Endometrium (tissue), 2 donors: ENCODE data around the gene DCP2.
A peak's percentile ranks its signal among the peaks of the same experiment; 100 is the strongest.

ENCODE experiments used
- FAIRE-seq: peaks from 2 replicates; lab custom pipeline; 2012; peaks lifted over from hg19 to GRCh38; lab: Jason Lieb, UNC
- donor health status: control.
- donor health status: control.

Gene DCP2

DNA sequence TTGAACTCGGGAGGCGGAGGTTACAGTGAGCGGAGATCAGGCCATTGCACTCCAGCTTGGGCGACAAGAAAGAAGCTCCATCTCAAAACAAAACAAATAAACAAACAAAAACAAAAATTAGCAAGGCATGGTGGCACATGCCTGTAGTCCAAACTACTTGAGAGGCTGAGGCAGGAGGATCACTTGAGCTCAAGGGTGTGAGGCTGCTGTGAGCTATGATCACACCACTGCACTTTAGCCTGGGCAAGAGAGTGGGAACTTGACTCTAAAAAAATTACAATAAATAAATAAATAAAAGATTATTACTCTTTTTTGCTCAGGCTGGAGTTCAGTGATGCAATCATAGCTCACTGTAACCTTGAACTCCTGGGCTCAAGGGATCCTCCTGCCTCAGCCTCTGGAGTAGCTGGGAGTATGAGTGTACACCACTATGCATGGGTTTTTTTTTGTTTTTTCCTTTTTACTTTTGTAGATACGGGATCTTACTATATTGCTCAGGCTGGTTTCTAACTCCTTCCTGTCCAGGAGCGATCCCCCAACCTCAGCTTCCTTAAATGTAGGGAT lies 9.0 kb upstream of the DCP2 start:
- FAIRE-seq, result no peak

DNA sequence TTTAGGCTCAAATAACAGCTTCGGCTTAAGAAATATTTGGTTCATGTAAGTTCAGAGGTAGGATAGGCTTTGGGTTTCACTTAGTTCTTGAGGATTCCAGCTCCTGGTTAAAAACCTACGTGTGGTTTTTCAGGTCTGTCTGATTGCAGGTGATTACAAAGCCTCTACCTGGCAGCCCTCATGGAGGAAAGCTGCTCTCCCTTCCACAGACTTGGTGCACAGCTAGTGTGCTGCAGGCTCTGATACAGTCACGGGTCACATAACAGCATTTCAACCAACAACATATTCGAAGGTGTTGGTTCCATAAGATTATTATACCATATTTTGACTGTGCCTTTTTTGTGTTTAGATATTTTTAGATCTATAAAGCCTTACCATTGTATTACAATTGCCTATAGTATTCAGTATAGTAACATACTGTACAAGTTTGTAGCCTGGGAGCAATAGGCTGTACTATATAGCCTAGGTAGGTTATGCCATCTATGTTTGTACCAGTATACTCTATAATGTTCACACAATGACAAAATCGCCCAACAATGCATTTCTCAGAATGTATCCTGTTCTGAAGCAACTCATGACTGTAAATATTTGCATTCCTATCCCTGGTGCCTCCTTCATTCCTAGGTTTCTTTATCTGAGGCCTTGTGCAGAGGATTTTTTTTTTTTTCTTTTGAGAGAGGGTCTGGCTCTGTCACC lies 8.0 kb upstream of the DCP2 start:
- FAIRE-seq, result no peak

DNA sequence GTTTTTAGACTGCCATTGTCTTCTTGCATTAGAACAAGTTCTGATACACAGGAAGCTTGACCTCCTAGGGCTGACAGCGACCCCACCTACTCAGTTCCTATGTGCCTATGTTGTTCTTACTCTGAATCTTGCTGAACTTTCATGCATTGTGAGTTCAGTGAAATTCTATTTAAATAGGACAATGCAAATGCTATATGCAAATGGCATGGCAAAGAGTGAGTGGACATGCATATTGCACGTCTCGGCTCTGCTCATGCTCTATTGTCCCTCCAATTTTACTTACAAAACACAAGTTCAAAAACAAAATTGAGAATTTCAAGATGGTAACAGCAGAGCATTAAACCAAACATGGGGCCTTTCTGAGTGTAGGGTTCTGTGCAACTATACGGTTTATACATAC lies 5.3 kb upstream of the DCP2 start:
- FAIRE-seq, result no peak

DNA sequence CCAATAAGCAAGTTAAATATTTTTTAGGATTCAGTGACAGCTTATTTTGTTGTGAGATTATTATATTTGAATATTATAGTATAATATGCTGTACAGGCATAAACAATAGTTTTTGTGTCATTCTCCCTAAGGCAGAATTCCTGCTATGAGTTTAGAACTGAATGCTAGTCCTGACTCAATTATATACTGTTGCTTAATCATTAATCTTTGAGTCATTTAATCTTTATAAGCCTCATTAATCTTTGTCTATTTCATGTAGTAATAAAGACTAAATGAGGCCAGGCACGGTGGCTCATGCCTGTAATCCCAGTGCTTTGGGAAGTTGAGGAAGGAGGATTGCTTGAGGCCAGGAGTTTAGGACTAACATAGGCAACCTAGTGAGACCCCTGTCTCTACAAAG lies 3.6 kb upstream of the DCP2 start:
- no peak for FAIRE-seq

DNA sequence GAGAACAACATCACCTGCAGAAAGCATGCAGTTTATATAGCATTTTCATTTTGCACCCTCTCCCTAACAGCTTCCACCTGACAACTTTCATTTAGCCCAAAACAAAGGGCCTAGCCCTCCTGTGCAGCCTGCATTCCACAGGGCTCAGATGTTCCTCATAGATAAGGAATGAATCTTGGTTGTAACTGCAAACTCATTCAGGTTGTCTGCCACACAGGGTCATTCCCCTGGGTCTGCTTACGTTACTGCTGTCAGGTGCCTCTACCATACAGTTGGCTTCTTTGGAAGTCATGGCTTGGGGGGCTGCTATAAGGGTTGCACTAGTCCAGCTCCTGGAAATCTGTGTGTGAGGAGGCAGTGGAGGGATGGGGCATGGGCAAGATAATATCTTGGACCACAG lies 2.7 kb upstream of the DCP2 start:
- no peak for FAIRE-seq

DNA sequence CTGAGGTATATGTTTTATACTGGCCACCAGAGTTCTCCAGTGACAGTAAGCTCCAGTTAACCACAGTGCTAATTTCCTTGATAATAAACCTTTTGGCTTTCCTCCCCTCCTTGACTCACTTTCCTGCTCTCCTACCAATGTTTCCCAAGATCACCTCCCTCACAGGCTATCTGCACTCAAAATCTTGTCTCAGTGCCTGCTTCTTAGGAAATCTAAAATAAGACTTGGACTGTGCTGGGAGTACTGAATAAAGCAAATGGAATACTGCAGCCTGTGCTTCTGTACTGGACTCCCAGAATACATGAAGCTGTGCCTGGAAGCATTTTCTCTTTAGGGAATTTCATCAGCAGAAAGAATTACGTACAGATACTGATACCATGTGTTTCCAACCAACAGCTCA lies 1.7 kb upstream of the DCP2 start:
- FAIRE-seq, result no peak

DNA sequence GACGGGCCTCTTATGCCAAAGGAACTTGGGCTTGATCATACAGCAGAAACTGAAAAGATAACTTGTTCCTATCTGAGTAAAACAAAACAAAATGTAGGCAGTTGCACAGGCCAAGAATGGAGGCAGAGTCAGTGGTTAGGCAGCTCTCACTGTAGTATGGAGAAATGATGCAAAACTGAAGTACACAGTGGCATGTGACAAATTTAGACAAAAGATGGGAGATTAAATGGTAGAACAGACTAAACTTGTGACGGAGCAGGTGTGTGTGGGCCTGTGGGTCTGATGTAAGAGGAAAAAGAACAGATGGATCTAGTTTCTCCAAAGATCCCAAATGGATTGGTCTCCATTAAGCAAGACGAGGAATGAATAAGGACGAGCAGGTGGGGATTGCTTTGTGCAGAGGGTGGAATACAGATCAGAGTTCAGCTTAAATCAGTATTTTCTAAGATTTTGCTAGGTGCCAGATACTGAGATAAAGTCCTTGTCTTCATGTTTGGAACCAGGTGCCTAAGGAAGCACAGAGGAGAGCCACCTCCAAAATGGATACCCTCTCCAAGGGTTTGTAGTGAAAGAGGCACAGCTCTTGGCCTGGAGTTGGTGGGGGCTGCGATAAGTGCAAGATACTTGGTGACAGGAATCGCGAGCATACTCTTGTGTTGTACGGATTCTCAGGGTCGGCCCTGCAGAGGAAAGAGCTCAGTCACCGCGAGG lies 722 bp upstream of the DCP2 start:
- FAIRE-seq, result no peak

DNA sequence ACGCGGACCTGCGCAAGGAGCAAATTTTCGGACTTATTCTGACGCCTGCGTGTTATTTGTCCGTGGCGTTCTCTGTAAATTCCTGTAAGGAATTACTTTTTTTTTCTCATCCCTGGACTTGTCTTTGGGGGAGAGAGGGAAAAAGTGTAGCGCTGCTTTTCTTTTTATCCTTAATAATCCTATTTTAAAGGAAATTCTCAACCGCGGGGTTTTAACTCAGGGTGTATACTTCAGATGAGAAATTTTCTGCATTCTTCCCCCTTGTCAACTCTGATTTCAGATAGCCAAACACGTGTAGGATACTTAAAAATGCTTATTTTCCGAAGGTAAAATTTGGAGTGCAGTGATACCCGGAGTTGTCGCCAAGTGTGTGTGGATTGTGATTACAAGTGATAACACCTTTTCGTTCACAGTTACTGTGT lies 853 bp downstream of the DCP2 start:
- no peak for FAIRE-seq

DNA sequence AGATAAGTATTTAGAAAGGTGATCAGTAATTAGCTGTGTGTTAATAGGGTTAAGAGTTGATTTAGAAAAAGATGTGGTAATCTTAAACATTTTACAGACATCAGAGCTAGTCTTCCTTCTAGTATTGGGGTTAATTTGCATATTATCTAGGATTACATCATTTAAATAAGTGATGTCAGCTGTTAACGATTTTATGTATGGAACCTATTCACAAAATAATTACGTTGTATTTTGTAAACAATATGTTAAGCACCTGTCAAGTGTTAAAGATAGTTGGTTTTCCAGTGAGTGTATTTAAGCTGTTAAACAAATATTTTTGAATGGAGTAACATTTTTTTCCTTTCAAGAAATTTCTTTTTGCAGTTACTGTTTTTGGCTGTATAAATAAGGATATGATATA lies 2.2 kb downstream of the DCP2 start:
- FAIRE-seq, result no peak

DNA sequence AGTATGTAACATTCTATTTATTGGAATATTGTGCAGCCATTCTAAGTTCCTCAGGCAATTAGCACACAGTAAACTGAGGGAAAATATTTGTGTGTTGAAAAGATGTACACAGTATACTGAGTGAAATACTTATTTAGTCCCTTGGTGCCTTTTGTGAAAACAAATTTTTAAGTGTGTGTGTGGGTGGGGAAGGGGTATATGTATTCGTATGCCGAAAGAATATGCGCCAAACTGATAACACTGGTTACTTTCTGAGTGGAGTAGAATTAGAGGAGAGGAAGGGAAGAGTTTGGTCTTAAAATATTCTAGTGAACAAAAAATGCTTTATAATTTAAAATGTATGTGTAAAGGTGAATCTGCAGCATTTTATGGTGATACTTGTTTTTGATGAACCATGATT lies 3.1 kb downstream of the DCP2 start:
- FAIRE-seq, result no peak

DNA sequence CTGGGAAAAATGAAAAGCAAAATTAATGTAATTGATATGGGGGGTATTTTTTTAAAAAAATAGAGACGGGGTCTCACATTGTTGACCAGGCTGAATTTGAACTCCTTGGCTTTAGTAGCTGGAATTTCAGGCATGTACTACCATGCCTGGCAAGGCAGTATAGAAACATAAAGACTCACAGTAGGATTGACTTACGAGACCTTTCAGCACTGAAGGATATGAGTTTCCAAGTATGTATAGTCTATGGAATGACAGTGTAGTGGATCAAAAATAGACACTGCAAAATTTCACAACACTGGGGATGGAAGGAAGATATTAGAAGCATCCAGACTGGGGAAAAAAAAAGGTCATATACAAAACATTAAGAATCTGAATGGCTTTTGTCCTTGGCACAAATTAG lies 6.8 kb downstream of the DCP2 start:
- no peak for FAIRE-seq

DNA sequence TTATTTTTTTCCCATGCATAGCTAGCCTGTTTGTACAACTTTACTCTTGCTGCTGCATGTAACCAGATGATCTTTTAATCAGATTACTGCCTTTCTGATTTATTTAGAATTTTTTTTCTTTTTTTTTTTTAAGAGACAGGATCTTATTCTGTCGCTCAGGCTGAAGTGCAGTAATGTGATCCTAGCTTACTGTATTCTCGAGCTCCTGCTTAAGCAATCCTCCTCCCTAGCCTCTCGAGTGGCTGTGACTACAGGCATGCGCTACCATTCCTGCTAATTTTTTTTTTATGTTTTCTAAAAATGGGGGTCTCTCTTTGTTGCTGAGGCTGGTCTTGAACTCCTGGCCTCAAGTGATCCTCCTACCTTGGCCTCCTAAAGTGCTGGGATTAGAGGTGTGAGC lies 9.6 kb downstream of the DCP2 start:
- no peak for FAIRE-seq

DNA sequence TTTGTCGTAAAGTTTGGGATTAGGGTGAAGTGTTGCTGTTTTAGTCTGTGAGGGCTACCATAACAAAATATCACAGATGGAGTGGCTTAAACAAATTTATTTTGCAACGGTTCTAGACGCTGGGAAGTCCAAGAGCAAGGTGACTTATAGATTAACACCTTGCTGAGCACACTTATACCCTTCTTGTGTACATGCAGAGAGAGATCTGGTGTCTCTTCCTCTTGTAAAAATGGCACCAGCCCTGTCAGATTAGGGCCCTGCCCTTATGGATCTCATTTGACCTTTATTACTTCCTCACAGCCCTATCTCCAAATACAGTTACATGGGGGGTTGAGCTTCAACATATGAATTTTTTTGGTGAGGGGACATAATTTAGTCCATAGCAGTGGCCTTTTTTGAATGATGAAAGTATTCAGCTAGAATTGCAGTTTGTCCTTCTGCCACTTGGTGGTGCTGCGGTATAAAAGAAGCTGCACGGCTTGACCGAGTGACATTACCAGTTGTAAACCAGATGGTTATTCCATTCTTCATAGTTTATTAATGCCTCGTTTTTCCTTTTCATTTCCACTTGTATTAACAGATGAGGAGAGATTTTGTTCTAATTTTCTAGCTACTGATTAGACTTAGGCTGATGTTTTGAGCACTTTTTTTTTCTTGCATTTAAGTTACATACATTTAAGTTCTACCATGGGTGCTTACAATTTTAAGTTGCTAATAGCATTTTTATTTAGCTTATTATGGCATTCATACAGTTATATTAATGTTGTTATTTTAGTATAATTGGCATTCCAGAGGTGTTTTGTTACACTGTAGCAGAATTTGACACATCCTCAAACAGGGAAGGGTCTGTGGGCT lies 19.4 kb downstream of the DCP2 start:
- peak; percentile 93 for FAIRE-seq

DNA sequence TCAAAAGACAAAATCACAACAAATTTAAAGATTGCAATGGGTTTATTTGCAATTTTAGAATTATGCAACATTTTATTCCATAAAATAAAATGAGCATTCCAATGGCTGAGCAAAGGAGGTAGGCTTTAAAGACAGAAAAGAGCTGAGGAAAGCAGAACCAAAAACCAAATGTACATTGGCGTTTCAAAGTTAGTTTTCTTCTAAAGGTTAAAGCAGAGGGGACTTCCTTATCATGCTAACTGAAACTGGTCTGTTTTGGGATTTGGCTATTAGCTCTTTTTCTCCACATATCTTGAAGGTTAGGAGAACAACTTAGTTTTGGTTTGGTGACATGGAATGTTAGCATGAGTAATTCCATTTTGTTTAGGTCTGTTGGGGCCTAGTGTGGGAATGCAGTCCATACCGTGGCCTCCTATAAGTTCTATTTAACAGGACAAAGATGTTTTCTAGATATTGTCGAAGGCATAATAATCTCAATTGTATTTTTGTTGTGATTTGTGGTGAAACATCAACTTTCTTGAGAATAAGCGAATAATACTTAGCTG lies 20.3 kb downstream of the DCP2 start:
- no peak for FAIRE-seq

DNA sequence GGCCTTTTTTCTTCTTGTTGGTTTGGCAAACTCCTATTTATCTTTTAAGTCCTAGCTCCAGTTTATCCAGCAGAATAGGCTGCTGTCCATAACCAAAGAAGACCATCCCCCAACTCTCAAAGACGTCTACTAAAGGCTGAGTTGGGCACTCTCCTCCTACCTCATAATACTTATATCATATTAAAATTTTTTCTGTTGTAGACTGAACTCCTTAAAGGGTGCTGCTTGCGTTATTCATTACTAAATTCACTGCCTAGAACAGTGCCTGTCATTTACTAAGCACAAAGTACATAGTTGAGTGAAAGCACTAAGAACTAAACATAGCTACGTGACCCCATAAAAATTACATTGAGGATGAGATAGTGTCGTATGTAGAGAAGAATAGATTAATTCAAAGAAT lies 21.7 kb downstream of the DCP2 start:
- FAIRE-seq, result no peak

DNA sequence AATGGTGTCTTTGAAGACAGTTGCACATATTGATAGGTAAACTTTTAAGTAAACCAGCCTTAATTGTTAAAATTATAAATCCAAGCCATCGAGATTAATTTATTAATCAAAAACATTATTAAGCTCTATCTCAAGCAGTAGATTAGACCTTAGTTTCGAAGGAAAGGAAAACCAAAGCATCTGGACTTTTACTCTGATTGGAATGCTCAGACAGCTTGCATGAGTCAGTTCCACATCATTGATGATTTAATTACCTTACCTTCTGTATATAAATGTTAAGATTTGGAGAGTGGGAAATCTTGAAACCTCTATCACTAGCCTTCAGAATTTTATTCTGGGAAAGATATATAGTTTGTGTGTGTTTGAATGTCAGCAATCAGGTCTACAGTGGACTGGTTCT lies 23.9 kb downstream of the DCP2 start:
- no peak for FAIRE-seq

DNA sequence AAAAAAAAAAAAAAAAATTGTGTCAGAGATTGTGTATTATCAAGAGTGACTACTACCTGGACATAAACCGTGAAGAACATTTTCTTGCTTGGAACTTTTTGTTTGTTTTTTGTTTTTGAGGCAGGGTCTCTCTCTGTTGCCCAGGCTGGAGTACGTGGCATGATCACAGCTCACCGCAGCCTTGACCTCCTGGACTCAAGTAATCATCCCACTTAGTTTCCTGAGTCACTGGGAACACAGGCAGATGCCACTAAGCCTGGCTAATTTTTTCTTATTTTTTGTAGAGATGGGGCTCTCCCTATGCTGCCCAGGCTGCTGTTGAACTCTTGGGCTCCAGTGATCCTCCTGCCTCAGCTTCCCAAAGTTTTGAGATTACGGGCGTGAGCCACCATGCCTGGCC lies 25.8 kb downstream of the DCP2 start:
- FAIRE-seq, result no peak

DNA sequence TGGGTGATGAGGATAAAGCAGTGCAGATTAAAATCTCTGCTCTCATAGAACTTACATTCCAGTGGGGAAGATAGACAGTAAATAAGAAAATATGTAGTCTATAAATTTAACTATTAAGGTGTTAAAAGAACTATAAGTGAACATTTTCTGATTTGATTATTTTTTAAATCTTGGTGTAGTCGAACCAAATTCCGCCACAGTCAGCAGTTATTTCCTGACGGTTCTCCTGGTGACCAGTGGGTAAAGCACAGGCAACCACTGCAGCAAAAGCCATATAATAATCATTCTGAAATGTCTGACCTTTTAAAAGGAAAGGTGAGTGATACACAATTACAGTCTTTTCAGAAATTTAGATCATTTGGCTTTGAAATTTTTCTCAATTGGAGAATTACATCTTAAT lies 27.2 kb downstream of the DCP2 start:
- FAIRE-seq, result no peak

DNA sequence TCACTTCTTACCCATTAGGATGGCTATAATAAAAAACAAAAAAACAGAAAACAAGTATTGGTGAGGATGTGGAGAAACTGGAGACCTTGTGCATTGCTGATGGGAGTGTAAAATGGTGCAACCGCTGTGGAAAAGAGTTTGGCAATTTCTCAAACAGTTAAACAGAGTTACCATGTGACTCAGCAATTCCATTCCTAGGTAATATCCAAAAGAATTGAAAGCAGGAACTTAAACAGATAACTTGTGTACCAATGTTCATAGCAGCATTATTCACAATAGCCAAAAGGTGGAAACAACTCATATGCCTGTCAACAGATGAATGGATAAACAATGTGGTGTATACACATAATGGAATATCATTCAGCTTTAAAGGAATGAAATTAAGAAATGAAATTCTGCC lies 28.9 kb downstream of the DCP2 start:
- FAIRE-seq, result no peak

DNA sequence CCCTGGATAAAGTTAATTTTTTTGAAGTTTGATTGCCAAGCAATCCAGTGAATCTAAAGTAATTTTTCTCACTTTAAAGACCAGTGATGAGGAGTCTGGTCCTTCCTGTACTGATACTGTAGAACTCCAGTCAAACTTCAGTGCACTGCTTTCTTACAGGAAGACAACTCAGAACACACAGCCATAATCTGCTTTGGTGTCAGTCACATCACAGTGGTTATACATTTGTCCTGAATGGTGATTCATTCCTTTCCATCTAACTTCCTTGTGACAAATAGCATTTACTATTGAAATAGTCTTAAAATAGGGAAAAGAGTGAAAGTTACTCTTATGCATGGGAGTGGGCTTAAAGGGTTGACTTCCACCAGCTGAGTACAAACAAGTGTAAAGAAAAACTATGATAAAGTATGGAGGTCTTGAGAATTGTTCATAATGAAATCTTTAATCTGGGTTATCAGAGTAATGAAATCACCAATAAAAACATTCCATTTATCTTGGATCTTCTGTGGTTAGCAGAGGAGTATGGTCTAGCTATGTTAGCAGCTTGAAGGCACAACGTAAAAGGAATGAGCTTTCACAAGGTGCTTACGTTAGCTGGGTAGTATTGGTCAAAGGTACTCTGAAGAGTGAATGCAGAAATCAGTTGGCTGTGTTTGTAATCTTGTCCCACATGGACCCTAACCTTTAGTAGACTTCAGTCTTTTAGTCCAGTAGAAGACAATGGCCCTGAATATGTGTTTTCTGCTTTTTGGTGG lies 41.5 kb downstream of the DCP2 start:
- FAIRE-seq, result no peak

DNA sequence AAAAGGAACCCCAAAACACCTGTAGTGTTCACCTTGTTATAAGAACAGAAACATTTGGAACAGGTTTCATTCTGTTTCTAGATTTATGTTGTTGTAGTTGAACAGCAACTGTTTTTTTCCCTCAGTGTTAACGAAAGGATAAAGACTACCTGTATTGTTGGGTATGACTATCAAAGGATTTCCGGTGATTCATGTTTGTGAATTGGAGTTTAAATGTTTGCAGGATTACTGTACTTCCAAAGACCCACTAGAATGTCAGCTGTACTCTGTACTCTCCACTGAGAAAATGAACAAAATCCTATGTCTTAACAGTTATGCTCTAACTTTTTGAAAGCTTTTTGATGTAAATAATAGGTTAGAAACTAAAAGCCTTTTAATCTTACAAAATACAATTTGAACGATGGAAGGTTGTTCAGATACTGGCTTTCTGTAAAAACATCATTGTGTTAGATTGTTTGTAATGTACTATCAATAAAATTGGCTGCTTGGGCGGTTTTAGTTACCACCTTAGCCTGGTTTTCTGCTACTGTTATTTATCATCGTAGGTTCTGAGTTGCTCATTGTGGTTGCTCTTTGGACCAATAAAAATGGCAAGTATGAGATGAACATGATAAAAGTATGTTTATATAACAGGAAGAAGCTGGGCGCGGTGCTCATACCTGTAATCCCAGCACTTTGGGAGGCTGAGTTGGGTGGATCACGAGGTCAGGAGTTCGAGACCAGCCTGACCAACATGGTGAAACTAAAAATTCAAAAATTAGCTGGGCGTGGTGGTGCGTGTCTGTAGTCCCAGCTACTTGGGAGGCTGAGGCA lies 44.1 kb downstream of the DCP2 start:
- no peak for FAIRE-seq
